ENCODE measurements around the gene THAP4.
"Not testable (repeated sequence)": the region's sequence is repeated elsewhere in the genome, so short reads cannot be mapped to it uniquely, and the experiment has no call there.

Gene THAP4

DNA sequence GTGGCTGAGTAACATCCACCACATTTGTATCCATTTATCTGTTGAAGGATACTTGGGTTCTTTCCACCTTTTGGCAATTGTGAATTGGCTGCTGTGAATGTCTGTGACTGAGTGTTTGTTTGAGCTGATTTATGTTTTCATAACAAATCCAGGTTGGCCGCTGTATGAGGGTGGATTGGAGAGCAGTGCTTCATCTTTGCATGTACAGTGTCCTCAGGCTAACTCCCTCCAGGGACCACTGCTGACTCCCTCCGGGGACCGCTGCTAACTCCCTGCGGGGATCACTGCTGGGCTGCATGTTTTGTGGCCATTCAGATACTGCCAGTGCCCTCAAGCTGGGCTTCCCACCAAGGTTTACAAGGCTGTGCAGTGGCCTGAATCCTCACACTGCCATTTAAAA, 68.2 kb downstream of the THAP4 start:
- no peak overlapping the region for H3K4me3 ChIP-seq (replicated peaks; ENCODE audit: low read depth, low read length)
- DNase-seq (ENCODE audit: extremely low read depth, low read depth) = no peak
- TF ChIP-seq CTCF (IDR thresholded peaks at IDR 0.05; ENCODE audit: low read depth, low read length, missing control alignments) = no peak

DNA sequence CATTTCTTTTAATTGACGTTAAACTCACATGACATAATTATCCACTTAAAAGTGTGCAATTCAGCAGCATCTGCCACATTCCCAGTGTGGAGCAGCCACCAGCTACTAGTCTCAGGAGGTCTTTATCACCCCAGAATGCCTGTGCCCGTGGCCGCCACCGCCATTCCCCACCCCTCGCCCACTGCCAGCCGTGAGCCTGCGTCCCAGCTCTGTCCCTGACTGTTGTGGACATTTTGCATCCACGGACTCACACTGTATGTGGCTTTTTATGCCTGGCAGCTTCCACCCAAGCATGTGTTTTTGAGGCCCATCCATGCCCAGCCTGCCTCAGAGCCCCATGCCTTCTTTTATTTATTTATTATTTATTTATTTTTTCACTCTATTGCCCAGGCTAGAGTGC, 69.2 kb downstream of the THAP4 start:
- no peak for DNase-seq (ENCODE audit: extremely low read depth, low read depth)
- no peak for TF ChIP-seq CTCF (IDR thresholded peaks at IDR 0.05; ENCODE audit: low read depth, low read length, missing control alignments)
- no peak overlapping the region for H3K4me3 ChIP-seq (replicated peaks; ENCODE audit: low read depth, low read length)

DNA sequence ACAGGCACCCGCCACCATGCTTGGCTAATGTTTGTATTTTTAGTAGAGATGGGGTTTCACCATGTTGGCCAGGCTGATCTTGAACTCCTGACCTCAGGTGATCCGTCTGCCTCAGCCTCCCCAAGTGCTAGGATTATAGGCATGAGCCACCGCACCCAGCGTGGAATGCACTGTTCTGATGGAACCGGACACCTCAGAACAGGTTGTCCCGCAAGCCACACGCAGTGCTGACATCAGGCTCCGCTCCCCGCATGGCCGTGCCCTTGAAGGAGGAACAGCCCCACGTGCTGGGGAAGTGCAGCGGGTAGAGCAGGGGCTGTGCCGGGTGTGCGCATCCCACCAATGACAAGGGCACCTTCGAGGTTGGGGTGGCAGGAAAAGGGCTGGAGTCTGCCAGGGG, 69.7 kb downstream of the THAP4 start:
- DNase-seq (ENCODE audit: extremely low read depth, low read depth); H3K4me3 ChIP-seq (replicated peaks; ENCODE audit: low read depth, low read length): not testable (repeated sequence)

DNA sequence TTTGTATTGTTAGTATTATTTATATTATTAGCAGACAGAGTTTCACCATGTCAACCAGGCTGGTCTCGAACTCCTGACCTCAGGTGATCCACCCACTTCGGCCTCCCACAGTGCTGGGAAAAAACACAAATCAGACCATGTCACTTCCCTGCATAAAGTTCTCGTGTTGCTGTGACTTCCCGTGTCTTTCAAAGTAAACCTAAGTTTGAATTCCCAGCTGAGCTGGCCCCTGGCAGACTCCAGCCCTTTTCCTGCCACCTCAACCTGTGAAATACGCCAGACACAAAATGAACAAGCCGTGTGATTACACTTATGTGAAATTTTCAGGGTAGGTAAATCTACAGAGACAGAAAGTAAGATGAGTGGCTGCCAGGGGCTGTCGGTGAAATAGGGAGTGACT, 70.5 kb downstream of the THAP4 start:
- DNase-seq (ENCODE audit: extremely low read depth, low read depth) = no peak
- no peak overlapping the region for H3K4me3 ChIP-seq (replicated peaks; ENCODE audit: low read depth, low read length)
- no peak for TF ChIP-seq CTCF (IDR thresholded peaks at IDR 0.05; ENCODE audit: low read depth, low read length, missing control alignments)

DNA sequence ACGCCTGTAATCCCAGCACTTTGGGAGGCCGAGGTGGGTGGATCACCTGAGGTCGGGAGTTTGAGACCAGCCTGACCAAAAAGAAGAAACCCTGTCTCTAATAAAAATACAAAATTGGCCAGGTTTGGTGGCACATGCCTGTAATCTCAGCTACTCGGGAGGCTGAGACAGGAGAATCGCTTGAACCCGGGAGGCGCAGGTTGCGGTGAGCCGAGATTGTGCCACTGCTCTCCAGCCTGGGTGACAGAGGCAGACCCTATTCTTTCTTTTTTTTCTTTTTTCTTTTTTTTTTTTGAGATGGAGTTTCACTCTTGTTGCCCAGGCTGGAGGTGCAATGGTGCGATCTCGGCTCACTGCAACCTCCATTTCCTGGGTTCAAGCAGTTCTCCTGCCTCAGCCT, 70.9 kb downstream of the THAP4 start:
- not testable (repeated sequence) for DNase-seq (ENCODE audit: extremely low read depth, low read depth); H3K4me3 ChIP-seq (replicated peaks; ENCODE audit: low read depth, low read length)

GRCh38 chr2:241565411-241565810, 71.5 kb downstream of the THAP4 start:
- DNase-seq (ENCODE audit: extremely low read depth, low read depth) = no peak
- no peak overlapping the region for H3K4me3 ChIP-seq (replicated peaks; ENCODE audit: low read depth, low read length)
- no peak for TF ChIP-seq CTCF (IDR thresholded peaks at IDR 0.05; ENCODE audit: low read depth, low read length, missing control alignments)

GRCh38 chr2:241564596-241565410, 72.2 kb downstream of the THAP4 start:
- no peak for DNase-seq (ENCODE audit: extremely low read depth, low read depth)
- no peak for TF ChIP-seq CTCF (IDR thresholded peaks at IDR 0.05; ENCODE audit: low read depth, low read length, missing control alignments)

DNA sequence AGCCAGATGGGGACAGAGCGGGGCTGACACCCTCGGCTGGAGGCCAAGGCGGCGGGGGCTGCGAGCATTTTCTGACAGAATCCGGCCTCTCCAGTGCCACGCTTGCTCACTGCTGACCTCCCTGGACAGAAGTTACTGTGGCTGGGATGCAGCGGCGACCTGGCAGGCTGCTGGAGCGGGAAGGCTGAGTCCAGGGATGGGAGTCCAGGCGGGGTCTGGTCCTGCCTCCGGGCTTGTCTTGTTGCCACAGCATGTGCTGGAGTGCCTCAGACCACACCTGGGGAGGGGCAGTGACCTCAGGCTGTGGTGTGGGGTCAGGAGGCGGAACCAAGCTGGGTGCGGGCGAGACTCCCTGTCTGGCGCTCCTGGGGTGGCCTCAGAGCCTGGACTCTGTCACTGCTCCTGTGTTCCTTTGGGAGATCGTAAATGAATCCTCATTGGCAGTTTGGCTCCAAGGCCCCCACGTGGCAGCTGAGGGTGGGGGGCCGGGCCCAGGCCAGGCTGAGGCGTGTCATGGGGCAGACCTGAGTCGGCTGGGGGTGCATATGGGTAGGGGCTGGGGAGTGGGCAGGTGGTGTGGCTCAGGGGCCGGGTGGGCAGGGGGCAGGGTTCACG, 72.9 kb downstream of the THAP4 start:
- no peak for DNase-seq (ENCODE audit: extremely low read depth, low read depth)
- no peak for TF ChIP-seq CTCF (IDR thresholded peaks at IDR 0.05; ENCODE audit: low read depth, low read length, missing control alignments)
- H3K4me3 ChIP-seq (replicated peaks; ENCODE audit: low read depth, low read length) = no peak overlapping the region

More at GRCh38 chr2:241564596-241565410, 72.2 kb downstream of the THAP4 start:
- no peak overlapping the region for H3K4me3 ChIP-seq (replicated peaks; ENCODE audit: low read depth, low read length)

All from HFF-Myc (cell line).